ENCODE data around the gene CCDC91. TPM values are rescaled to one million over a fixed set of nuclear protein-coding genes. Genes with fewer than 3 reads are reported as not detected.

CCDC91 gene
- polyA plus RNA-seq, 2 of the 4 experiments (the other 2 are of a cell fraction): 26.0 to 48.1 TPM

- H3K27ac ChIP-seq: no peak overlapping the region
- 93% methylated on average over 1 of the region's 1 CpG for WGBS (ENCODE audit: missing lambda C conversion rate)
- DNase-seq (ENCODE audit: low read depth in 1 of 2, low spot score in 1 of 2): no peak
- H3K4me2 ChIP-seq: no peak overlapping the region
- ChIA-PET CTCF (no interaction called here), POLR2A (no interaction called here)
- H3K9me3 ChIP-seq: no peaks in the 10 kb centered on the region
- no peak overlapping the region for H3K4me3 ChIP-seq
- no peak for ATAC-seq
- no peak for FAIRE-seq
- no peak for TF ChIP-seq MAZ (IDR thresholded peaks at IDR 0.05; ENCODE audit: borderline replicate concordance, low read depth, low read length)
- TF ChIP-seq, protein P1, sequence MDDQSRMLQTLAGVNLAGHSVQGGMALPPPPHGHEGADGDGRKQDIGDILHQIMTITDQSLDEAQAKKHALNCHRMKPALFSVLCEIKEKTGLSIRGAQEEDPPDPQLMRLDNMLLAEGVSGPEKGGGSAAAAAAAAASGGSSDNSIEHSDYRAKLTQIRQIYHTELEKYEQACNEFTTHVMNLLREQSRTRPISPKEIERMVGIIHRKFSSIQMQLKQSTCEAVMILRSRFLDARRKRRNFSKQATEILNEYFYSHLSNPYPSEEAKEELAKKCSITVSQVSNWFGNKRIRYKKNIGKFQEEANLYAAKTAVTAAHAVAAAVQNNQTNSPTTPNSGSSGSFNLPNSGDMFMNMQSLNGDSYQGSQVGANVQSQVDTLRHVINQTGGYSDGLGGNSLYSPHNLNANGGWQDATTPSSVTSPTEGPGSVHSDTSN (IDR thresholded peaks at IDR 0.05): no peak
- no peak for TF ChIP-seq GATA3 (IDR thresholded peaks at IDR 0.05; ENCODE audit: borderline replicate concordance)
- TF ChIP-seq ZFP36 (IDR thresholded peaks at IDR 0.05; ENCODE audit: borderline replicate concordance, partially characterized antibody): no peak
- TF ChIP-seq TFCP2L1 (CRISPR knock-in tag; IDR thresholded peaks at IDR 0.05): no peak
- TF ChIP-seq MAFK (IDR thresholded peaks at IDR 0.05; ENCODE audit: partially characterized antibody): no peak
- TF ChIP-seq TP53 (CRISPR knock-in tag; IDR thresholded peaks at IDR 0.05): no peak
- no peak for TF ChIP-seq PHF8 (IDR thresholded peaks at IDR 0.05; ENCODE audit: borderline replicate concordance, low read depth)
- TF ChIP-seq POLR2AphosphoS2 (conservative IDR thresholded peaks at IDR 0.05; ENCODE audit: low read length): no peak
- no peak for TF ChIP-seq KDM5A (IDR thresholded peaks at IDR 0.05)
- no peak for TF ChIP-seq ZC3H11A (IDR thresholded peaks at IDR 0.05)
- TF ChIP-seq CTCF (IDR thresholded peaks at IDR 0.05): no peak
- no peak for TF ChIP-seq HOXB13 (CRISPR knock-in tag; IDR thresholded peaks at IDR 0.05; ENCODE audit: low read depth)
- no peak for TF ChIP-seq SMC3 (IDR thresholded peaks at IDR 0.05)
- TF ChIP-seq BHLHE40 (IDR thresholded peaks at IDR 0.05; ENCODE audit: low read depth, low read length): no peak
- no peak for TF ChIP-seq CHD4 (IDR thresholded peaks at IDR 0.05; ENCODE audit: borderline replicate concordance)
- H3K4me1 ChIP-seq: no peaks in the 10 kb centered on the region
Measured at GRCh38 chr12:28513983-28514382, 323.7 kb downstream of the CCDC91 start.

- ChIA-PET CTCF (no interaction called here), POLR2A (no interaction called here)
- H3K4me1 ChIP-seq: no peaks in the 10 kb centered on the region
- no peak for ATAC-seq
- H3K4me2 ChIP-seq: no peak overlapping the region
- no peak for DNase-seq (ENCODE audit: low read depth in 1 of 2, low spot score in 1 of 2)
- no peak overlapping the region for H3K4me3 ChIP-seq
- TF ChIP-seq TP53 (CRISPR knock-in tag; IDR thresholded peaks at IDR 0.05): no peak
- TF ChIP-seq BHLHE40 (IDR thresholded peaks at IDR 0.05; ENCODE audit: low read depth, low read length): no peak
- no peak for TF ChIP-seq ELK1 (IDR thresholded peaks at IDR 0.05; ENCODE audit: low read depth, low read length)
- no peak for TF ChIP-seq FOSB (CRISPR knock-in tag; IDR thresholded peaks at IDR 0.05)
- TF ChIP-seq, protein P2, sequence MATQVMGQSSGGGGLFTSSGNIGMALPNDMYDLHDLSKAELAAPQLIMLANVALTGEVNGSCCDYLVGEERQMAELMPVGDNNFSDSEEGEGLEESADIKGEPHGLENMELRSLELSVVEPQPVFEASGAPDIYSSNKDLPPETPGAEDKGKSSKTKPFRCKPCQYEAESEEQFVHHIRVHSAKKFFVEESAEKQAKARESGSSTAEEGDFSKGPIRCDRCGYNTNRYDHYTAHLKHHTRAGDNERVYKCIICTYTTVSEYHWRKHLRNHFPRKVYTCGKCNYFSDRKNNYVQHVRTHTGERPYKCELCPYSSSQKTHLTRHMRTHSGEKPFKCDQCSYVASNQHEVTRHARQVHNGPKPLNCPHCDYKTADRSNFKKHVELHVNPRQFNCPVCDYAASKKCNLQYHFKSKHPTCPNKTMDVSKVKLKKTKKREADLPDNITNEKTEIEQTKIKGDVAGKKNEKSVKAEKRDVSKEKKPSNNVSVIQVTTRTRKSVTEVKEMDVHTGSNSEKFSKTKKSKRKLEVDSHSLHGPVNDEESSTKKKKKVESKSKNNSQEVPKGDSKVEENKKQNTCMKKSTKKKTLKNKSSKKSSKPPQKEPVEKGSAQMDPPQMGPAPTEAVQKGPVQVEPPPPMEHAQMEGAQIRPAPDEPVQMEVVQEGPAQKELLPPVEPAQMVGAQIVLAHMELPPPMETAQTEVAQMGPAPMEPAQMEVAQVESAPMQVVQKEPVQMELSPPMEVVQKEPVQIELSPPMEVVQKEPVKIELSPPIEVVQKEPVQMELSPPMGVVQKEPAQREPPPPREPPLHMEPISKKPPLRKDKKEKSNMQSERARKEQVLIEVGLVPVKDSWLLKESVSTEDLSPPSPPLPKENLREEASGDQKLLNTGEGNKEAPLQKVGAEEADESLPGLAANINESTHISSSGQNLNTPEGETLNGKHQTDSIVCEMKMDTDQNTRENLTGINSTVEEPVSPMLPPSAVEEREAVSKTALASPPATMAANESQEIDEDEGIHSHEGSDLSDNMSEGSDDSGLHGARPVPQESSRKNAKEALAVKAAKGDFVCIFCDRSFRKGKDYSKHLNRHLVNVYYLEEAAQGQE (IDR thresholded peaks at IDR 0.05): no peak
- no peak for TF ChIP-seq HOXB13 (CRISPR knock-in tag; IDR thresholded peaks at IDR 0.05; ENCODE audit: low read depth)
- TF ChIP-seq RARB (CRISPR knock-in tag; IDR thresholded peaks at IDR 0.05): no peak
- no peak for TF ChIP-seq SREBF2 (IDR thresholded peaks at IDR 0.05)
- no peak for TF ChIP-seq HOXA7 (CRISPR knock-in tag; IDR thresholded peaks at IDR 0.05)
- TF ChIP-seq HEYL (CRISPR knock-in tag; IDR thresholded peaks at IDR 0.05): no peak
- no peak for TF ChIP-seq BCL3 (IDR thresholded peaks at IDR 0.05)
- TF ChIP-seq EP300 (IDR thresholded peaks at IDR 0.05): no peak
- TF ChIP-seq NR3C1 (IDR thresholded peaks at IDR 0.05): no peak
- no peak for TF ChIP-seq MAFK (IDR thresholded peaks at IDR 0.05; ENCODE audit: partially characterized antibody)
- TF ChIP-seq NFE2L2 (conservative IDR thresholded peaks at IDR 0.05; ENCODE audit: low read length): no peak
- TF ChIP-seq CBX8 (IDR thresholded peaks at IDR 0.05): no peak
- TF ChIP-seq JUNB (IDR thresholded peaks at IDR 0.05): no peak
- H3K9me3 ChIP-seq: no peaks in the 10 kb centered on the region
- FAIRE-seq: no peak
- WGBS (ENCODE audit: missing lambda C conversion rate): 8% methylated on average over 1 of the region's 1 CpG
- no peak overlapping the region for H3K27ac ChIP-seq
Measured at GRCh38 chr12:28517101-28517500, 326.8 kb downstream of the CCDC91 start.

Data from A549 (cell line).